Germinal center (tissue), 1 donor: ENCODE measurements around the gene DCANP1.

Experiments
- DNase-seq: peaks from one replicate; pipeline ENCODE4 v3.0.0; 2012; ENCODE audit warnings: mixed read lengths, low spot score

Gene DCANP1

DNA sequence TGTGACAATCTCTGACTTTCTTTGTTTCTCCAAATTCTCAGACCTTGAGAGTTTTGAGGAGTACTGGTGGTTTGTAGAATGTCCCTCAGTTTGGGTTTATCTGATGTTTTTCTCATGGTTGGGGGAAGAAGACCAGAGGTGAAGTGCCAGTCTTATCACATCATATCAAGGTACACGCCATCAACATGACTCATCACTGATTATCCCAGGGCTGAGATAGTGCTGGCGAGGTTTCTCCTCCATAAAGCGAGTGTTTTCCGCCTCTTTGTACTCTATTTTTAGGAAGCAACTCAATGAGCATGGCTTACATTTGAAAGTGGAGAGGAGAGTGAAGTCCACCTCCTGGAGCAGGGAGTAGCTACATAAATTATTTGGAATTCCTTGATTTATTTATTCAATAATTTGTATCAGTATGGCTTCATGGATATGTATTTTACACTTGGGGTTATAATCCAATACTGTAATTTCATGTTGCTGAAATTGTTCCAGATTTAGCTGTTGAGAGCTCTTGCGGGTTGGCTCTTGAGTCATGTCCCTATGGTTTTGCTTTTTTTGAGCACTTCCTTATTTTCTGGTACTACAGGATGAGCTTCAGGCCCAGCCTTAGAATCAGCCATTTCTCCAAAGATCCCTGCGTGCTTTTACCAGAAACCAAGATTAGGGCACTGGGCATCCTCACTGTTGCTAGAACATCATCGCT lies 23.9 kb downstream of the DCANP1 start:
- DNase-seq, result no peak

DNA sequence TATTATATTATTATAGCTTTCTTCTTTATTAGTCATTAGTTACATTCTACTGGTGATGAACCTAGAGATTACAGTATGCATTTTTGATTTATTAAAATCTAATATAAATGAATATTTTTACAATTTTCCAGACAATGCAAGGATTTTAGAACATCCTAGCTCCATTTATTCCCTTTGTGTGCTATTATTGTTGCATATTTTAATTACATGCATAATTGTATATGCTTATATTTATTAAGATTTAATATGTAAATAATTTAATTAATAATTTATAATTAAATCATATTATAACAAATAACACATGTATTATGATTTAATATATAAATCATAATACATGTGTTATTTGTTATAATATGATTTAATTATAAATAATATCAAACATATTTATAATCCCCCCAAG lies 24.7 kb downstream of the DCANP1 start:
- DNase-seq, result no peak

DNA sequence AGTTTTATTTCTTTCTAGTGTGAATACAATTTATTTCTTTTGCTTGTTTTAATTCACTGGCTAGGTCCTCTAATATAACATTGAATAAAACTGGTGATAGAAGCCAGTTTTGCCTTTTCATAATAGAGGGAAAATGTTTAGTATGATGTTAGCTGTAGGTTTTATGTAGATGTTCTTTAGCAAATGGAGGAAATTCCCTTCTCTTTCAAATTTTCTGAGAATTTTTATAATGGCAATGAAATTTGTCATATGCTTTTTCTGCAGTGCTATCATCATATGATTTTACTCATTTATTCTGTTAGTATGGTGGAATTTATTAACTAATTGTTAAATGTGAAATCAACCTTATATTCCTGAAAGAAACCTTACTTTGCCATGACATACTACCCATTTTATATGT lies 30.1 kb downstream of the DCANP1 start:
- no peak for DNase-seq

DNA sequence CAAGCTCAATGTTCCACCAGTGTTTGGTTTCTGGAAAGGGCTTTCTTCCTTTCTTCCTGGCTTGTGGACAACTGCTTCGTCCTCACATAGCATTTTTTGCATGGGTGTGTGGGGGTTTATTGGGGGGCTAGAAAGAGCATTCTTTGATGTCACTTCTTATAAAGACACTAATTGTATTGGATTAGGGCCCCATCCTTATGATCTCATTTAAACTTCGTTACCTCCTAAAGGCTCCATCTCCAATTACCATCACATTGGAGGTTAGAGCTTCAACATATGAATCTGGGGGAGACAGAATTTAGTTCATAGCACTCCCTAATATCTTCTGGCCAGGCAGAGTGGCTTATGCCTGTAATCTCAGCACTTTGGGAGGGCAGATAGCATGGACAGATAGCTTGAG lies 42.1 kb downstream of the DCANP1 start:
- DNase-seq, result no peak

DNA sequence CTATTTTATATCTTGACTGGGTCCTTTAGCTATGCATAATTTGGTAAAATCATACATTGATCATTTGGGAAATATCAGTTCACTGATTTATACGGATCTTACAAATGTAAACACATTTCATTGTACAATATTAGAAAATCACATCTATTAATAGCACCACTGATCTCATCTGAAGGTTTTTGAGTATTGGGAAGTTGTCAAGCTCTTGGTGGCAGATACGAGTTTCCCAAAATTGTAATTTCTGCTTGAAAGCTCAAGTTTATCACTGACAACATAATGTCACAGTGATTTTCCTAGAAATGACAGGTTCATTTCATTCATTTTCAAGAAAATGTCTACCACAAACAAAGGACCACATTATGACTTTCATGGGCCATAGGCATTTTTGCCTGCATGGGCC lies 45.1 kb downstream of the DCANP1 start:
- DNase-seq, result no peak

DNA sequence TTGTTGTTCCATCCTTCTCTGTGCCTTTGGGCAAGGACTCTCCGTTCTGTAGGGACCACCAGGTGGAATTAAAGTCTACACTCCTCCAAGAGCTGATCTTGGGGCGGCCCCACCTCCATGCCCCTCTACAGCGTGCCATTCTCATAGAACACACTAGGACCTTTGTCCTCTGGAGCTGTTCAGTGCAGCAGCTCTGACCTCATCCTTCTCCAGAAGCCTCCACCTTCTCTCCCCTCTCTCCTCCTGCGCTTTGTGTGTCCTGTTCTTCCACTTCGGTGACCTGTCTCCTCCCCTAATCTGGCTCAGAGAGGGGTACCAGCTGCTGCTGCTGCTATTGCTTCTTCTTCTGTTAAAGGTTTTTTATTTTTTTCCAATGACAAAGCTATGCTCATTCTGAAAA lies 46.3 kb downstream of the DCANP1 start:
- DNase-seq, result no peak

DNA sequence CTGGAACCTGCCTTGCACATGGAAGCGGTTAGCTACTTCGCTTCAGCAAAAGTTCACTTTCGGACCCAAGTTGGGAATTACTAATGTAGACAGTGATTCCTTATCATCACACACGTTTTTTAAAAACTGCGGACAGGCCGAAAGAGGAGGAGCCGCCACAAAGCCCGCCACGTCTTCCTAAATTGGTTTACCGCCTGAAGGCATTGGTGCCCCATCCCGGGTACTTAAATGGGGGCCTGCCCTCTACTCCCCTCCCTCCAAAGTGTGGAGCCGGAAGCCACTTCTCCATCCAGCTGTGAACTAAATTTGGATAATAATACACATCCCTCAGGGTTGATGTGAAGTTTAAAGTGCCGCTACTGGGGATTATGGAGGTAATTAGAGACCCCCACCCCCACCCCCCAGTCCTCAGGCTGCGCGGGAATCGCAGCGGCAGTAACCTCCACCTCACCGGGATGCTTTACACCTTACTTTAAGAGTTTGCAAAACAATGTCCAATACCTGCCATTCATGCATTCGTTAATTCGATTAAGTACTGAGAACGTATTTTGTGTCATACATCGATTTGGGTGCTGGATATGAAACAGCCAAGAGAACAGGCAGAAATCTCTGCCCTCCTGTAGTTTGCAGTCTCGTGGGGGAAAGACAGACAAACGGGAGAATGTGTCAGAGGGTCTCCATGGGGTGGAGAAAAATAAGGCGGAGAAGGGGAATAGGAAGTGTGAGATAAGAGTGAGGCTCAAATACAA lies 47.2 kb downstream of the DCANP1 start:
- no peak for DNase-seq

DNA sequence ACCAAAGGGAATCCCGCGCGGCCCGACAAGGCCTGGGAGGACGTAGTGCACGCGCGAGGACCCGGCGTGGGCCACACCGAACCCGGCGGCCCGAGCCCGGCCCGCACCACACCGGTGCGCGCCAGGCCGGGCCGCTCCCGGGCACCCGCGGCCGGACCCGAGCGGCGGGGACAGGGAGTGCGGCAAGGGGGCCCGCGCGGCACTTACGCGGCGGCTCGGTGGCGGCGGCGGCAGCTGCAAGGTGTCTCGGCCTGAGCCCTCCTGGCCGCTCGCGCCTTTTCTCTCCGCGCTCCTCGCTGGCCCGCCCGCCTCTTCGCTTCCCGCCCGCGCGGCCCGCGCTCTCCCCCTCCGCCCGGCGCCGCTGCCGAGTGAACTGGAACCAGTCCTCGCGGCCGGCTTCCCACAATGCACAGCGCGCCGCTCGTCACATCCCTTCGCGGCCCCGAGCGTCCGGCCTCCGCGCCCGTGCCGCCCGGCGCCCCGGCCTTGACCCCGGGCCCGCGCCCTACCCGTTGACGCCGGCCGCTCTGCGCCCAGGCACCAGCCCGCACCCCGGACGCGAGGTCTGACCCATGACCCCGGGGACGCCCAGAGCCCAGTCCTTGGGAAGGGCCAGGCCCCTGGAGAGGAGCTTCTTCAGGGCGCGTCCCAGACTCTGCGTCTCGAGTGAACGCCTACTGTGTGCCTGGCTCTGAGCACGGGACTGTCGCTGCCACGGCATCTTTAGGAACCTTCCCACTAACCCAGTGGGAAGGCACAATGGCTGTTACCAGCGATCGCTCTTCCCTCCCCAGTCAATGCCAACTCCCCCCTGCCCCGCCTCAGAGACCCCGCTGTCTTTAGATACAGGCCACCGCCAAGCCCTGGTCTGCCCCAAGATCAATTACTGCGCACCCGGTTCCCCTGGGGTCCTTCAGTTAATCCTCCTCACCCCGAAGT lies 48.0 kb downstream of the DCANP1 start, which contains the start of gene MACROH2A1:
Gene MACROH2A1, minus strand, starts transcription at position 377 of the 939 bp plus-strand sequence. CDS start 10,138 bp downstream, outside the sequence.
- DNase-seq, result peak; percentile 85

DNA sequence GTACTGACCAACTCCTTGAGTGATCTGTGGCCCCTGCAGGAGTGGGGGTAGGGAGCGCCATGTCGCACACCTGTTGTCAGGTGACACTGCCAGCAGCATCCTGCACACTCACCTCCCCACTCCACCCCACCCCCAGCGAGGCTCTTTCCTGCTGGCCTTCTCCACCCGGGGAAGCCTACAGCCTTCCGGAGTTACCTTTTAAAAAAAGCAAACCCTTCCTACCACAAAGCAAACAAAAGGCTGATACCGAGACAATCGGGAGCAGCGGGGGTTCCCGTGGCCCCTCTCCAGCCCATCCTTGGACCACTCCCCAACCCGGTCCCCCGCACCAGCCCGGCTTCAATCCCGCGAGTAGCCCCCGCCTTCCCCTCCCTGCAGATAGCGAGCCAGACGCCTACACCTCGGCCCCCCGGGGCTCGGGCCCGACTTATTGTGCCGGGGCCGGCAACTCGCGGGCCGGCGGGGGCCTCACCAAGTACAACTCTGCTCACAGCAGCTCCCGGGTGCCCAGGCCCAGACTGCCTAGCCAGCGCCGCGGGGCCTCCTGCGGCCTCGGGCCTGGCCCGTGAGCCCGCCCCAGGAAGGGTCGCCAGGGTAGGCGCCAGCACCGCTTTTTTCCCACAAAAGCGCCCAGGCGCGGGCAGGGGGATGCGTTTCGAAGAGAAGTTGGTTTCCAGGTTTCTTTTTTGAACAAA lies 48.8 kb downstream of the DCANP1 start:
- peak; percentile 42 for DNase-seq

DNA sequence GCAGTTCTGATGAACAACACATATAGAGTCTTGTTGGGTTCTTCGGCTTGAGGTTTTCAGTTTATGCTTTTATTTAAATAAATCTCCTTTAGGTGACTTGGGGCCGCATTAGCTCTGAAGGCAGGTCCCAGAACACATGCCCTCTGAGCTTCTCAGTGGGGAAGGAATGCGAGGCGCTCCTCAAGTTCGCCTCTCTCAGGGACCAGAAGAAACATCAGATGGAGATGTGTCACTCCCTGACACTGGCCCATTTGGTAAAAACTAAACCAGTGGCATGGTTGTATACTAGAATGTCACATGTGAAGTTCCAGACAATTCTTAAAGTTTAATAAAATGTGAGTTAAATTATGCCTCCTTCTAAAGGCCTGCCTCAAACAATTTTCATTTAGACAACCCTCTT lies 50.1 kb downstream of the DCANP1 start:
- DNase-seq, result no peak

DNA sequence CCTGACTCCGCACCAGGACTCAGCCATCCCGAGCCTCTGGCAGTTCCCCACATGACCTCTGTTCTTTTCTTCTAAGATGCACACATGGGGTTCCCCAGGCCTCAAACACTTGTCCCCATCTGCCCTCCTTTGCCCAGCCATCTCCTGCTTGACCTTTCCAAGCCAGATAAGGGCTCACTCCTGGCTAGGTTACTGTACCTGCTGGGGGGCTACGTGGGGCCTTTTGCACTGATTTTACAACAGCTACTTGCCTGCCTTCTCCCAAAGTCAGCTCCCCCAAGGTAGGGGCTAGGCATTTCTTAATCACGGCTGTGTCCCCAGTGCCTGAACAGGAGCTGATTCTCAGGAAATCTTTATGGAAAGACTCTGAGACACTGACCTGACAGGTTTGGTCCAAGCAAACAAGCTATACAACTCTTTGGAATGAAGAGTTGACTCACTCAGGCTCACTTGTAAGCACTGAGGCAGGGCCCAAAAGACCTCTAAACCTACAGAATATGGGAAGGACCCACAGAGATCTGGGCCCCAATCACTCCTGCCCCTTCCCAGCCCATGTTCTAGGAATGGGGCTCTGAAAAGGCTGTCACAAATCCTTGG lies 50.6 kb downstream of the DCANP1 start:
- no peak for DNase-seq

DNA sequence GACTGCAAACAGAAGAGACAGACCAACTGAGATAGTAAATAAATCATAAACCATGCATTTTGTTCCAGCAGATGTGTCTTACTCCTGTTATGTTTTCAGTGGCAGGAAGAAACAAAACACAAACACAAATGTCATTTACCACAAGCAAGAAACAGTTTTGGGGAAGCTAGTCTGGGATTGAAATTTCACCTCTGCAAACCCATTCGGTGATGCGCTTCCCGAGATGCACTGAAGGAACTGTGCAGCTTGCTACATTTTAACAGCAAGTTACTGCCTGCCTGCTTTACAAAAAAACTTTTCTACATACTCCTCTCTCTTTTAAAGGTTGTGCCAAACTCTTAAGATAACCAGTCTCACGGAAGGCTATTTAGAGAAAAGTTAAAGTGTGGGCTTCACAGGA lies 51.3 kb downstream of the DCANP1 start:
- DNase-seq, result no peak

DNA sequence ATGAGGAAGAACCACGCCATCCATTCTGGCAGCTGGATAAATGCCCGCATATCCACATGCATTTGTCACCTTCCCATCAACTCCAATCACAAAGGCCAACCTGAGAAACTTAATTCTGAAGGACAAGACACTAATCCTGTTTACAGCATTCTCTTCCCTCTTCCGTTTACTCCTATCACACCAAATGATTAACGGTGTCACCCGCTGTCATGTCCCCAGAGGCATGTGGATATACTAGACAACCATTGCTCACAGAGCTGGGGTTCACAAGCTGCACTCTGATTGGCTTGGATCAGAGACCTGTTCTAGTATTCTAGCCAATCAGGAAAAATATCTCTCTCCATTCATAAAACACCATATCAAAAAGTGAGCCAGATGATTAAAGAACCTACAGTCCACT lies 51.7 kb downstream of the DCANP1 start:
- DNase-seq, result no peak
